SK-N-SH treated with all-trans-retinoic acid at 6 μM for 48 hours (cell line): Measurements from ENCODE around the gene TIMM10.

ENCODE experiments used
- ATAC-seq: fragments of 200-7000 bp; cut with Tn5 transposase; 3 replicates; pipeline ENCODE4 v1.9.1; 2020; ENCODE audit warnings: mild to moderate bottlenecking, moderate library complexity
- BACH2 ChIP-seq: fragments of 250-450 bp; sonication (Bioruptor Pico); IDR thresholded peaks from 2 replicates; pipeline ENCODE4 v1.9.0; 2021; ENCODE audit warnings: mild to moderate bottlenecking, borderline replicate concordance
- CSDC2 ChIP-seq: fragments of 250-450 bp; sonication (Bioruptor Pico); IDR thresholded peaks from 2 replicates; pipeline ENCODE4 v1.5.0; 2020; ENCODE audit warnings: mild to moderate bottlenecking, moderate library complexity
- ESRRG ChIP-seq: fragments of 250-450 bp; sonication (Bioruptor Pico); IDR thresholded peaks from 2 replicates; pipeline ENCODE4 v1.6.1; 2021; ENCODE audit warnings: mild to moderate bottlenecking
- GLIS3 ChIP-seq: fragments of 250-450 bp; sonication (Bioruptor Pico); IDR thresholded peaks from 2 replicates; pipeline ENCODE4 v1.5.0; 2020; ENCODE audit warnings: mild to moderate bottlenecking, moderate library complexity
- ISL1 ChIP-seq: fragments of 250-450 bp; sonication (Bioruptor Pico); IDR thresholded peaks from 2 replicates; pipeline ENCODE4 v2.1.2; 2022; ENCODE audit warnings: mild to moderate bottlenecking, moderate library complexity
- RARB ChIP-seq: fragments of 250-450 bp; sonication (Bioruptor Pico); IDR thresholded peaks from 2 replicates; pipeline ENCODE4 v1.8.0; 2021; ENCODE audit warnings: mild to moderate bottlenecking, moderate library complexity
- SNAI2 ChIP-seq: fragments of 250-450 bp; sonication (Bioruptor Pico); IDR thresholded peaks from 2 replicates; pipeline ENCODE4 v1.5.0; 2020; ENCODE audit warnings: mild to moderate bottlenecking, moderate library complexity
- TCF4 ChIP-seq: fragments of 250-450 bp; sonication (Bioruptor Pico); IDR thresholded peaks from 2 replicates; pipeline ENCODE4 v1.8.0; 2021; ENCODE audit warnings: mild to moderate bottlenecking, moderate library complexity, borderline replicate concordance
- TOX ChIP-seq: fragments of 250-450 bp; sonication (Bioruptor Pico); IDR thresholded peaks from 2 replicates; pipeline ENCODE4 v1.8.0; 2021; ENCODE audit warnings: mild to moderate bottlenecking, moderate library complexity, borderline replicate concordance
- ZC3H10 ChIP-seq: fragments of 250-450 bp; sonication (Bioruptor Pico); IDR thresholded peaks from 2 replicates; pipeline ENCODE4 v1.5.1; 2021; ENCODE audit warnings: mild to moderate bottlenecking, moderate library complexity
- ZFP3 ChIP-seq: fragments of 250-450 bp; sonication (Bioruptor Pico); IDR thresholded peaks from 2 replicates; pipeline ENCODE4 v1.5.0; 2020; ENCODE audit warnings: mild to moderate bottlenecking, moderate library complexity
- ZFP30 ChIP-seq: fragments of 450-650 bp; formaldehyde crosslinking; IDR thresholded peaks from 2 replicates; pipeline ENCODE4 v1.5.0; 2022; ENCODE audit warnings: mild to moderate bottlenecking, moderate library complexity
- ZNF565 ChIP-seq: fragments of 450-650 bp; formaldehyde crosslinking; conservative IDR thresholded peaks from 2 replicates; pipeline ENCODE4 v1.5.0; 2020; ENCODE audit warnings: low read depth, mild to moderate bottlenecking, moderate library complexity
- ZNF70 ChIP-seq: fragments of 450-650 bp; formaldehyde crosslinking; IDR thresholded peaks from 2 replicates; pipeline ENCODE4 v1.5.0; 2020; ENCODE audit warnings: mild to moderate bottlenecking, moderate library complexity
- ZNF8 ChIP-seq: fragments of 450-650 bp; formaldehyde crosslinking; IDR thresholded peaks from 2 replicates; pipeline ENCODE4 v1.5.0; 2020; ENCODE audit warnings: mild to moderate bottlenecking, moderate library complexity
- TF ChIP-seq, protein P1 (sequence below): fragments of 250-450 bp; sonication (Bioruptor Pico); IDR thresholded peaks from 2 replicates; pipeline ENCODE4 v1.5.0; 2020; ENCODE audit warnings: mild to moderate bottlenecking, moderate library complexity
- TF ChIP-seq, protein P2 (sequence below): fragments of 250-450 bp; sonication (Bioruptor Pico); IDR thresholded peaks from 2 replicates; pipeline ENCODE4 v1.8.0; 2021; ENCODE audit warnings: low read depth, mild to moderate bottlenecking, moderate library complexity, borderline replicate concordance
- TF ChIP-seq, protein P3 (sequence below): fragments of 250-450 bp; sonication (Bioruptor Pico); IDR thresholded peaks from 2 replicates; pipeline ENCODE4 v1.5.1; 2021; ENCODE audit warnings: mild to moderate bottlenecking, moderate library complexity
- TF ChIP-seq, protein P4 (sequence below): fragments of 250-450 bp; sonication (Bioruptor Pico); IDR thresholded peaks from 2 replicates; pipeline ENCODE4 v1.8.0; 2020; ENCODE audit warnings: mild to moderate bottlenecking, moderate library complexity, borderline replicate concordance

The TIMM10 gene

DNA sequence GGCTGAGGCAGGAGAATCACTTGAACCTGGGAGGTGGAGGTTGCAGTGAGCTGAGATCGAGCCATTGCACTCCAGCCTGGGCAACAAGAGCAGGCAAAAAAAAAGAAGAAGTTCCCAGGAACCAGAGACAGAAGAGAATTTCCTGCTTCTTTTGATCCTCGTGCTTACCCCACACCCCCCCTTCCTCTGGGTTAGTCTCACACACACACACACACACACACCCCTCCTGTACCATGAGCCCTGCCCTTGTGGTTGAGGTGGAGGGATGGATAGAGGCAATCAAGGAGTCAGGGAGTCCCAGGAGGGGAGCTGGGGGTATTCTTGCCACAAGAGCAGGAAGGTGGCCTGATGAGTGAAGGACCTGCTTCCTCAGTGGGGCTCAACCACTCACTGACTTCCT, 41.1 kb upstream of the TIMM10 start (continued):
- no peak for TF ChIP-seq ESRRG (CRISPR knock-in tag)
- no peak for TF ChIP-seq ISL1
- TF ChIP-seq BACH2 (CRISPR knock-in tag), result no peak

DNA sequence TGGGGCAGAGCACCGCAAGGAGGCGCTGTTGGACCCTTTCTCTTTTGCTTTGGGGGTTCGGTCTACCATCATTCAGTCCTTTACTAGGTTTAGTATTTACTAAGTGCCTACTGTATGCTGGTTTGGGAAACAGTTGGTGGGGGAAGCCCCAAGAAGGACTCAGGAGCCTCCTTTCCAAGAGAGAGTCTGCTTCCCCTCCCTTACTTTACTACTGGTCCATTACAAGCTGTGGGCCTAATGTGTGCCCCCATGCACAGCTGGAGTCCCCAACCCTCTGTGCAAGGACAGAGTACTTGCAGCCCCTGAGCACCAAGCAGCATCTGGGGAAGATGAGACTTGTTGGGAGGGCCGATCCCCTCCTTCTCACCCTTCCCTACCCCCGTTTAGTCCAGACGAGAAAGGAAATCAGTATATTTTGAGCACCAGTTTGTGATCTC, 37.8 kb upstream of the TIMM10 start:
- TF ChIP-seq SNAI2 (CRISPR knock-in tag), result no peak
- TF ChIP-seq, all 23 proteins: peak for 0

DNA sequence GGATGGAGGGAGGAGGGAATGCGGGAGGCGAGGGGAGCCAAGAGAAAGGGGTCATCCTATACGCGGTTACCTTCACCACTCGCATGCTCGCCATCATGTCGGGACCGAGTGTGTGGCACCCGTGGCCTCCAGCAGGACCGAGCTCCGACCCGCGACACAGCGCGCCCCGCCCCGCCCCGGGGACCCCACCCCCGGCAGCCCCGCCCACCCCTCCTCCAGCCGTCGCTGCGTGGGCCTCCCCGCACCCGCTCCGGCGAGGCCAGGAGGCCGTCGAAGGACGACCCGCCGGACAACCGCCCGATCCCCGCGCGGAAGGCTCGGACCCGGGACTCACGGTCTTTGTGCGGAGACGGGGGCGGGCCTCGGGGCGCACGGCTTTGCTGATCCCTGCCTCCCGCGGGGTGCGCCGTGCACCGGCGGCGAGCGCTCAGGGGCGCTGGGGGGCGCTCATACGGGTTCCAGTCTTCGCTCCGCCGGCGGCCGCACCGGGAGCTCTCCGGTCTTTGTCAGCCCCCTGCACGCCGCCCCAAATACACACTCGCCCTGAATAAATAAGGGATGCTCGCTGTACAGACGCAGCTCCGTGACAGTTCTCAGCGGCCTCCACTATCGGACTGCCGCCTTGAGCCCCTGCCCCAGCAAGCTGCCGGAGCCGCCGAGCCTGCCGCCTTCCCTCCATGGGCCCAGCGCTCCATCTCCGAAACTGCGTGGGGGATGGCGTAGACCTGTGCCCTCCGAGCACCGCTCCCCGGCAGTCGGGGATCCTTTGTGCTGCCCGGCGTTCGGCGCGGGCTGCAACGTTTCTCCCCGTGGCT, 37.2 kb upstream of the TIMM10 start, which contains the start of gene UBE2L6:
Gene UBE2L6, minus strand, starts transcription at position 158 of the 815 bp plus-strand sequence. Its CDS starts 61 bp downstream, at position 97.
- ATAC-seq, result peak; percentile 89
- TF ChIP-seq TOX (CRISPR knock-in tag) (no peak), GLIS3 (no peak)

More for the DNA sequence above, 37.8 kb upstream of the TIMM10 start:
- ATAC-seq, result peak; percentile 15

DNA sequence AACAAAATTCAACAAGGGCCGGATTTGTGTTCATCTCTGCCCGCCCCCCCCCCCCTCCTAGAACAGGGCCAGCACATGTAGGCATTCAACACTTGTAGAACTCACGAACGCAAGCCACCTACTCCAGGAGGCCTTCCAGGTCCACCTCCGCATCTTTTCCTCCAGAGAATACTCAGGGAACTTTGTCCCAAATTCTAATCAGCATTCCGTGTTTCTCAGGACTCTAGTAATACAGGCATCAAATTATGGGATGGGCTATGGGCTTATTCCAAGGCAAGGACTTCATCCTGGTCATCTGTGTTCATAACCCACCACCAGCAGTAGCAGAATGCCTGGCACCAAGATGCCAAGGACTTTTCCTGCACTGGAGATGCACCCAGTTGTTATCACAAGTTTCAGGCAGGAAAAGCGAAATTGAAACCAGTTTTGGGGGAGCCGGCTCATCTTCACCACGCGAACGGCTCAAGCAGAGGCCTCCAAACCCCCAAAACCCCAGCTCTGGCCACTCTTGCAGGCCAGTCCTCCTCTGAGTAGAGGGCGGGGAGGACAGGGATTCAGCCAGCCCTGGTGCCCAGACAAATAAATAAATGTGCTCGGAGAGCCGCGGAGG, 36.5 kb upstream of the TIMM10 start:
- TF ChIP-seq ZNF8 (CRISPR knock-in tag), result no peak
- TF ChIP-seq ZFP3 (CRISPR knock-in tag), result no peak
- ATAC-seq, result peak; percentile 57

DNA sequence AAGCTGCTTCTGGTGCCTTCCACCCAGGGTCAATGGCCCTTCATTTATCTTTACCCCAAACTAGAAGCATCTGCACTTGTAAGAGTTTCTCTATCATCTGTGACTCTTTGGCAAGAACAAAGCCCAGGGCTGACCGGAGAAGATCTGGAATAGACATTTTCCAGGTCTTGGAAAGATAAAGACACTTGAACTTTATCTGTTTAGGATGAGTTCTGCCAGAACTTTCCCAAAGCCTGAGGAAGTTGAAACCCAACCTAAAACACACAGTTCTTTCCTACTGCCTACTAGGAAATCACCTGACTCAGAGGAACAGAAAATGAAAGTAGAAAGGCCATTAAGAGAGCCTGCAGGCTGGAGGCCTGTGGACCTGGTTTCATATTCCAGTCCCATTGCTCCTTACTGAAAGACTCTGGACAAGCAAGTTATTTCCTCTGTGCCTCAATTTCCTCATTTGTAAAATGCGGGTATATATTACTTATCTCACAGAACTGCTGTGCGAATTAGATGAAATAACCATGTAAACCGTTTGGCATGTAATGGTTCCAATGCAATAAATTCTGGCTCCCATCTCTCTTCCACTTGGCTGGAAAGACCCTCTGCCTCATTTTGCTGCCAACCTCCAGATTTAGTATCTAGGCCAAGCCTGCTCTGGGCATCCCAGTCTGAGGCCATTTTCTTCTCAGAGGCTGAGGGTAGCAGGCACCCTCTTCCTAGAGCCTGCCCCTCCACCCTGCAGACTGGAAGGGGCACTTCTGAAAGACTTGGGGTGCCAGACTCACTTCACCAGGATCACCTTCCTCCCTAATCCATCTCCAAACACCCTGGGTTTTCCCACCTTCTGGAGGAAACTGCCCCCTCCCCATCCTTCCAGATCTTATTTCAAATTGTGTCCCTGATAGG, 35.7 kb upstream of the TIMM10 start:
- peak; percentile 49 for ATAC-seq
- no peak for TF ChIP-seq ZFP30 (CRISPR knock-in tag)
- TF ChIP-seq CSDC2 (CRISPR knock-in tag), result no peak
- no peak for TF ChIP-seq ZNF70 (CRISPR knock-in tag)
- TF ChIP-seq, protein P1, sequence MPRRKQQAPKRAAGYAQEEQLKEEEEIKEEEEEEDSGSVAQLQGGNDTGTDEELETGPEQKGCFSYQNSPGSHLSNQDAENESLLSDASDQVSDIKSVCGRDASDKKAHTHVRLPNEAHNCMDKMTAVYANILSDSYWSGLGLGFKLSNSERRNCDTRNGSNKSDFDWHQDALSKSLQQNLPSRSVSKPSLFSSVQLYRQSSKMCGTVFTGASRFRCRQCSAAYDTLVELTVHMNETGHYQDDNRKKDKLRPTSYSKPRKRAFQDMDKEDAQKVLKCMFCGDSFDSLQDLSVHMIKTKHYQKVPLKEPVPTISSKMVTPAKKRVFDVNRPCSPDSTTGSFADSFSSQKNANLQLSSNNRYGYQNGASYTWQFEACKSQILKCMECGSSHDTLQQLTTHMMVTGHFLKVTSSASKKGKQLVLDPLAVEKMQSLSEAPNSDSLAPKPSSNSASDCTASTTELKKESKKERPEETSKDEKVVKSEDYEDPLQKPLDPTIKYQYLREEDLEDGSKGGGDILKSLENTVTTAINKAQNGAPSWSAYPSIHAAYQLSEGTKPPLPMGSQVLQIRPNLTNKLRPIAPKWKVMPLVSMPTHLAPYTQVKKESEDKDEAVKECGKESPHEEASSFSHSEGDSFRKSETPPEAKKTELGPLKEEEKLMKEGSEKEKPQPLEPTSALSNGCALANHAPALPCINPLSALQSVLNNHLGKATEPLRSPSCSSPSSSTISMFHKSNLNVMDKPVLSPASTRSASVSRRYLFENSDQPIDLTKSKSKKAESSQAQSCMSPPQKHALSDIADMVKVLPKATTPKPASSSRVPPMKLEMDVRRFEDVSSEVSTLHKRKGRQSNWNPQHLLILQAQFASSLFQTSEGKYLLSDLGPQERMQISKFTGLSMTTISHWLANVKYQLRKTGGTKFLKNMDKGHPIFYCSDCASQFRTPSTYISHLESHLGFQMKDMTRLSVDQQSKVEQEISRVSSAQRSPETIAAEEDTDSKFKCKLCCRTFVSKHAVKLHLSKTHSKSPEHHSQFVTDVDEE, result no peak
- TF ChIP-seq, protein P2, sequence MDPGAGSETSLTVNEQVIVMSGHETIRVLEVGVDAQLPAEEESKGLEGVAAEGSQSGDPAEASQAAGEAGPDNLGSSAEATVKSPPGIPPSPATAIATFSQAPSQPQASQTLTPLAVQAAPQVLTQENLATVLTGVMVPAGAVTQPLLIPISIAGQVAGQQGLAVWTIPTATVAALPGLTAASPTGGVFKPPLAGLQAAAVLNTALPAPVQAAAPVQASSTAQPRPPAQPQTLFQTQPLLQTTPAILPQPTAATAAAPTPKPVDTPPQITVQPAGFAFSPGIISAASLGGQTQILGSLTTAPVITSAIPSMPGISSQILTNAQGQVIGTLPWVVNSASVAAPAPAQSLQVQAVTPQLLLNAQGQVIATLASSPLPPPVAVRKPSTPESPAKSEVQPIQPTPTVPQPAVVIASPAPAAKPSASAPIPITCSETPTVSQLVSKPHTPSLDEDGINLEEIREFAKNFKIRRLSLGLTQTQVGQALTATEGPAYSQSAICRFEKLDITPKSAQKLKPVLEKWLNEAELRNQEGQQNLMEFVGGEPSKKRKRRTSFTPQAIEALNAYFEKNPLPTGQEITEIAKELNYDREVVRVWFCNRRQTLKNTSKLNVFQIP (CRISPR knock-in tag), result no peak
- TF ChIP-seq, protein P3, sequence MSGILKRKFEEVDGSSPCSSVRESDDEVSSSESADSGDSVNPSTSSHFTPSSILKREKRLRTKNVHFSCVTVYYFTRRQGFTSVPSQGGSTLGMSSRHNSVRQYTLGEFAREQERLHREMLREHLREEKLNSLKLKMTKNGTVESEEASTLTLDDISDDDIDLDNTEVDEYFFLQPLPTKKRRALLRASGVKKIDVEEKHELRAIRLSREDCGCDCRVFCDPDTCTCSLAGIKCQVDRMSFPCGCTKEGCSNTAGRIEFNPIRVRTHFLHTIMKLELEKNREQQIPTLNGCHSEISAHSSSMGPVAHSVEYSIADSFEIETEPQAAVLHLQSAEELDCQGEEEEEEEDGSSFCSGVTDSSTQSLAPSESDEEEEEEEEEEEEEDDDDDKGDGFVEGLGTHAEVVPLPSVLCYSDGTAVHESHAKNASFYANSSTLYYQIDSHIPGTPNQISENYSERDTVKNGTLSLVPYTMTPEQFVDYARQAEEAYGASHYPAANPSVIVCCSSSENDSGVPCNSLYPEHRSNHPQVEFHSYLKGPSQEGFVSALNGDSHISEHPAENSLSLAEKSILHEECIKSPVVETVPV (CRISPR knock-in tag), result no peak
- no peak for TF ChIP-seq BACH2 (CRISPR knock-in tag)
- TF ChIP-seq TCF4 (CRISPR knock-in tag), result no peak

DNA sequence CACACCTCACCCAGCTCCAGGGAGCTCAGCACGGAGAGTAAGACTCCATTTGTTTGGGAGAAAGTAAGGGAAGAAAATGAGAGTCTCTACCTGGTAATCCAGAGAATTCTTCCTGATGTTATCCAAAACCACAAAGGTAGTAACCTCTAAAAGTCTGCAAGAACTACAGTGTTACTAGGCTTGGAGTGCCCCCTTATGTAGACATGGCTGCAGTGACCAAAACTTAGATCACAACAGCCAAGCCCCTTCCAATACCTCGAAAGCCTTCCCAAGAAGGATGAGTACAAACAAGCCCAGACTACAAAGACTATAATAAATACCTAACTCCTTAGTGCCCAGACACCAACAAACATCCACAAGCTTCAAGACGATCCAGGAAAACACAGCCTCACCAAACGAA, 32.0 kb upstream of the TIMM10 start:
- ATAC-seq, result no peak
- TF ChIP-seq ESRRG (CRISPR knock-in tag), result no peak
- no peak for TF ChIP-seq BACH2 (CRISPR knock-in tag)
- TF ChIP-seq ZC3H10 (CRISPR knock-in tag), result no peak
- TF ChIP-seq ZNF565 (CRISPR knock-in tag), result no peak
- TF ChIP-seq, protein P4, sequence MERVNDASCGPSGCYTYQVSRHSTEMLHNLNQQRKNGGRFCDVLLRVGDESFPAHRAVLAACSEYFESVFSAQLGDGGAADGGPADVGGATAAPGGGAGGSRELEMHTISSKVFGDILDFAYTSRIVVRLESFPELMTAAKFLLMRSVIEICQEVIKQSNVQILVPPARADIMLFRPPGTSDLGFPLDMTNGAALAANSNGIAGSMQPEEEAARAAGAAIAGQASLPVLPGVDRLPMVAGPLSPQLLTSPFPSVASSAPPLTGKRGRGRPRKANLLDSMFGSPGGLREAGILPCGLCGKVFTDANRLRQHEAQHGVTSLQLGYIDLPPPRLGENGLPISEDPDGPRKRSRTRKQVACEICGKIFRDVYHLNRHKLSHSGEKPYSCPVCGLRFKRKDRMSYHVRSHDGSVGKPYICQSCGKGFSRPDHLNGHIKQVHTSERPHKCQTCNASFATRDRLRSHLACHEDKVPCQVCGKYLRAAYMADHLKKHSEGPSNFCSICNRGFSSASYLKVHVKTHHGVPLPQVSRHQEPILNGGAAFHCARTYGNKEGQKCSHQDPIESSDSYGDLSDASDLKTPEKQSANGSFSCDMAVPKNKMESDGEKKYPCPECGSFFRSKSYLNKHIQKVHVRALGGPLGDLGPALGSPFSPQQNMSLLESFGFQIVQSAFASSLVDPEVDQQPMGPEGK, result no peak
- no peak for TF ChIP-seq RARB (CRISPR knock-in tag)
- no peak for TF ChIP-seq ZNF70 (CRISPR knock-in tag)
- TF ChIP-seq, protein P3 (CRISPR knock-in tag), result no peak
